Esophagus squamous epithelium (tissue), 4 donors: ENCODE results near the gene SPACA7.

Experiments
- POLR2A ChIP-seq, 4 donors: fragments of 450-650 bp; IDR thresholded peaks; one replicate each; pipeline ENCODE4 v1.6.1; 2017; ENCODE audit warnings: antibody characterized with exemption in 4 of 4, mild to moderate bottlenecking in 4 of 4, moderate library complexity in 3 of 4
- TF ChIP-seq, protein P1 (sequence below), 6 experiments: fragments of 450-650 bp in 4 of 6; fragments of 200-600 bp in 2 of 6; sonication (generic) in 2 of 6; IDR thresholded peaks; one replicate each; pipeline ENCODE4 v1.5.1; 2016 to 2019; ENCODE audit warnings: antibody characterized with exemption in 6 of 6, mild to moderate bottlenecking in 4 of 6, moderate library complexity in 4 of 6

GRCh38 chr13:112376050-112376681, at the start of gene SPACA7:
- TF ChIP-seq, protein P1, sequence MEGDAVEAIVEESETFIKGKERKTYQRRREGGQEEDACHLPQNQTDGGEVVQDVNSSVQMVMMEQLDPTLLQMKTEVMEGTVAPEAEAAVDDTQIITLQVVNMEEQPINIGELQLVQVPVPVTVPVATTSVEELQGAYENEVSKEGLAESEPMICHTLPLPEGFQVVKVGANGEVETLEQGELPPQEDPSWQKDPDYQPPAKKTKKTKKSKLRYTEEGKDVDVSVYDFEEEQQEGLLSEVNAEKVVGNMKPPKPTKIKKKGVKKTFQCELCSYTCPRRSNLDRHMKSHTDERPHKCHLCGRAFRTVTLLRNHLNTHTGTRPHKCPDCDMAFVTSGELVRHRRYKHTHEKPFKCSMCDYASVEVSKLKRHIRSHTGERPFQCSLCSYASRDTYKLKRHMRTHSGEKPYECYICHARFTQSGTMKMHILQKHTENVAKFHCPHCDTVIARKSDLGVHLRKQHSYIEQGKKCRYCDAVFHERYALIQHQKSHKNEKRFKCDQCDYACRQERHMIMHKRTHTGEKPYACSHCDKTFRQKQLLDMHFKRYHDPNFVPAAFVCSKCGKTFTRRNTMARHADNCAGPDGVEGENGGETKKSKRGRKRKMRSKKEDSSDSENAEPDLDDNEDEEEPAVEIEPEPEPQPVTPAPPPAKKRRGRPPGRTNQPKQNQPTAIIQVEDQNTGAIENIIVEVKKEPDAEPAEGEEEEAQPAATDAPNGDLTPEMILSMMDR (IDR thresholded peaks at IDR 0.05), result no peak
- no peak for TF ChIP-seq POLR2A (IDR thresholded peaks at IDR 0.05)
